LHCN-M2 (cell line): ENCODE data around the gene ATP6V1F. TPM values are rescaled to one million over a fixed set of nuclear protein-coding genes. Genes with fewer than 3 reads are reported as not detected.

Experiments used
- total RNA-seq: library from RNA; depleted of rRNA; stranded (reverse); fragments of >200 nt; gene quantifications from 2 replicates; pipeline ENCODE4 v1.2.3, GENCODE V29; 2014; rRNA removed

The ATP6V1F gene
- total RNA-seq, 1 experiment from 2014 or later = 211 TPM

Other genes starting within 250 kb of the ATP6V1F start
- gene GARIN1A, start 190.6 kb upstream of the ATP6V1F start, total RNA-seq = 0.63 and 0.90 TPM in 2 replicates
- gene CALU, start 123.5 kb upstream of the ATP6V1F start, total RNA-seq = 841 and 886 TPM in 2 replicates
- gene OPN1SW, start 87.1 kb upstream of the ATP6V1F start, total RNA-seq = 1.7 and 2.1 TPM in 2 replicates
- 3.2 and 5.3 TPM in 2 replicates for gene CCDC136, start 70.9 kb upstream of the ATP6V1F start, total RNA-seq
- 215 and 254 TPM in 2 replicates for gene FLNC, start 32.5 kb upstream of the ATP6V1F start, total RNA-seq
- gene KCP, start 47.9 kb downstream of the ATP6V1F start, total RNA-seq = 0.13 TPM in 1 of 2 replicates, not detected in the other
- 0.19 and 0.75 TPM in 2 replicates for gene IRF5, start 75.1 kb downstream of the ATP6V1F start, total RNA-seq
- gene TNPO3, start 192.3 kb downstream of the ATP6V1F start, total RNA-seq = 70.7 and 71.1 TPM in 2 replicates